Neural crest cell (in vitro differentiated cells): ENCODE data around the gene FBLN1. TPM values are rescaled to one million over a fixed set of nuclear protein-coding genes. Genes with fewer than 3 reads are reported as not detected.

Source experiments
- DNase-seq: peaks from one replicate; pipeline ENCODE4 v3.0.0; 2021; ENCODE audit warnings: low read depth, mixed read lengths, low spot score
- H3K27ac Mint-ChIP-seq: one replicate; pipeline ENCODE4 v1.8.0; 2021; ENCODE audit warnings: mild to moderate bottlenecking, mixed read lengths; ENCODE audit not compliant: unreplicated experiment
- H3K27me3 Mint-ChIP-seq: 2 replicates; pipeline ENCODE4 v1.8.0; 2021; ENCODE audit warnings: low read depth, mild to moderate bottlenecking, mixed read lengths
- H3K36me3 Mint-ChIP-seq: 2 replicates; pipeline ENCODE4 v1.8.0; 2021; ENCODE audit warnings: low read depth, mild to moderate bottlenecking, mixed read lengths
- H3K4me1 Mint-ChIP-seq: 2 replicates; pipeline ENCODE4 v1.8.0; 2021; ENCODE audit warnings: mixed read lengths
- H3K4me3 Mint-ChIP-seq: one replicate; pipeline ENCODE4 v1.8.0; 2021; ENCODE audit warnings: mild to moderate bottlenecking, mixed read lengths
- H3K9me3 Mint-ChIP-seq: 2 replicates; pipeline ENCODE4 v1.8.0; 2021; ENCODE audit warnings: mixed read lengths
- total RNA-seq: library from RNA; stranded (reverse); gene quantifications from 2 replicates; pipeline ENCODE4 v1.2.1, GENCODE V29; 2021
- TF ChIP-seq, protein P1 (sequence below): fragments of 200-600 bp; sonication (generic); conservative IDR thresholded peaks from 2 replicates; pipeline ENCODE4 v1.5.0; 2021; ENCODE audit warnings: antibody characterized with exemption, mild to moderate bottlenecking

Gene FBLN1
- total RNA-seq, 1 donor from 2014 or later: 163 TPM

DNA sequence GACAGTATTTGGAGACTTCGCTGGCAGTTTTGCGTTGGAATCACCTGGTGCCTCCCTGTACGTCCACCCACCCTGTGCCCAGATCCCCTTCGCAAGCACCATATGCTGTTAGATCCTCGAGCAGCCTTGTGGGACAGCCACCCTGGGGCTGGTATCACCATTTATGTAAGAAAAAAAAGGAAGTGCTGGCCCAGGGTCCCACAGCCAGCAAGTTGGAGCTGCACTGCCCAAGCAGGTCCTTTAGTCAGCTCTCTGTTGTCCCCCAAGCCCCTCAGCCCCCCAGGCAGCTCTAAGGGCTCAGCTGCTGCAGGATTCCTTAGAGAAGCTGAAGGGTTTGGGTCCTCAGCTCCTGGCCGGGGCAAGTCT lies 80.3 kb downstream of the FBLN1 start:
- Mint-ChIP-seq H3K4me3 (no peak overlapping the region), H3K27me3 (no peaks in the 10 kb centered on the region), H3K4me1 (peaks cover 11% of the 10 kb centered on the region), H3K36me3 (no peaks in the 10 kb centered on the region), H3K27ac (no peak overlapping the region), H3K9me3 (no peaks in the 10 kb centered on the region)
- DNase-seq: no peak
- TF ChIP-seq, protein P1, sequence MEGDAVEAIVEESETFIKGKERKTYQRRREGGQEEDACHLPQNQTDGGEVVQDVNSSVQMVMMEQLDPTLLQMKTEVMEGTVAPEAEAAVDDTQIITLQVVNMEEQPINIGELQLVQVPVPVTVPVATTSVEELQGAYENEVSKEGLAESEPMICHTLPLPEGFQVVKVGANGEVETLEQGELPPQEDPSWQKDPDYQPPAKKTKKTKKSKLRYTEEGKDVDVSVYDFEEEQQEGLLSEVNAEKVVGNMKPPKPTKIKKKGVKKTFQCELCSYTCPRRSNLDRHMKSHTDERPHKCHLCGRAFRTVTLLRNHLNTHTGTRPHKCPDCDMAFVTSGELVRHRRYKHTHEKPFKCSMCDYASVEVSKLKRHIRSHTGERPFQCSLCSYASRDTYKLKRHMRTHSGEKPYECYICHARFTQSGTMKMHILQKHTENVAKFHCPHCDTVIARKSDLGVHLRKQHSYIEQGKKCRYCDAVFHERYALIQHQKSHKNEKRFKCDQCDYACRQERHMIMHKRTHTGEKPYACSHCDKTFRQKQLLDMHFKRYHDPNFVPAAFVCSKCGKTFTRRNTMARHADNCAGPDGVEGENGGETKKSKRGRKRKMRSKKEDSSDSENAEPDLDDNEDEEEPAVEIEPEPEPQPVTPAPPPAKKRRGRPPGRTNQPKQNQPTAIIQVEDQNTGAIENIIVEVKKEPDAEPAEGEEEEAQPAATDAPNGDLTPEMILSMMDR: no peak

DNA sequence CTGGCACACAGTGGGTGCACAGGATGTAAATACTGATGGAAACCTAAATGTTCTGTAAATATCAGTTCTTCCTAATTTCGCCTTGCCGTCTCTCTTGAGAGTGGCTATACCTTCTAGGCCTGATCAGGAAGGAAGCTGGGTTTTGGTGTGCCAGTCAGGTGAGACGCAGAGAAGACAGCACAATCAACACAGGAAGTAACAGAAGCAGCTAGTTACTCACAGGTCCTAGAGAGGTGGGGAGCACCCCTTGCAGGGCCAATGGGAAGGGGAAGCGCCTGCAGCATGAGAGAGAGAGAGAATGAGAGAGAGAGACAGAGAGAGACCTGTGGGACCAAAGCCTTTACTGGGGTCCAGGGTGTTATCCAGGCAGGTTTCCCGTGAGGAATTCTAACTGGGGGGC lies 80.8 kb downstream of the FBLN1 start:
- Mint-ChIP-seq H3K4me3 (no peak overlapping the region), H3K4me1 (peaks cover 16% of the 10 kb centered on the region), H3K27ac (no peak overlapping the region), H3K27me3 (no peaks in the 10 kb centered on the region), H3K9me3 (no peaks in the 10 kb centered on the region), H3K36me3 (no peaks in the 10 kb centered on the region)
- TF ChIP-seq, protein P1: no peak
- DNase-seq: no peak

DNA sequence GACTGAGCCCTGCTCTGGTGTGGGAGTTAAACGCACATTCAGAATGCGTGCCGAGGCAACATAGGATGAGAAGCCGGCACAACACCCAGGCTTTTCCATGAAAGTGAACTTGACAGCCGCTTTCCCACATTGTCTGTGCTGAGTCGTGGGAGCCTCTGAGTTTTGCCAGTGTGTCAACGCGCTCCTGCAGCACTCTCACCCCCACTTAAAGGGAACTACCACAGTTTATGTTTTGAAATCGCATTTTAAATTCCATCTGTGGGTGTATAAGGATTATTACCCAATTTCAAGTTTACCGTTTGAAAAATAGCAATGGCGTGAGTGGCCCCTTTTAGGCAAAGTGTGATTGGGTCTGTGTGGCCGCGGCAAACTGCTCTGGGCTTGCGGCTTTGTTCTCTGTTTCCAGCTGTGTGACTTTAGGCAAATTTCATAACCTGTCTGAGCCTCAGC lies 81.5 kb downstream of the FBLN1 start:
- TF ChIP-seq, protein P1: no peak
- Mint-ChIP-seq H3K4me1 (peaks cover 17% of the 10 kb centered on the region), H3K27ac (no peak overlapping the region), H3K27me3 (no peaks in the 10 kb centered on the region), H3K4me3 (no peak overlapping the region), H3K36me3 (no peaks in the 10 kb centered on the region), H3K9me3 (no peaks in the 10 kb centered on the region)
- DNase-seq: no peak

DNA sequence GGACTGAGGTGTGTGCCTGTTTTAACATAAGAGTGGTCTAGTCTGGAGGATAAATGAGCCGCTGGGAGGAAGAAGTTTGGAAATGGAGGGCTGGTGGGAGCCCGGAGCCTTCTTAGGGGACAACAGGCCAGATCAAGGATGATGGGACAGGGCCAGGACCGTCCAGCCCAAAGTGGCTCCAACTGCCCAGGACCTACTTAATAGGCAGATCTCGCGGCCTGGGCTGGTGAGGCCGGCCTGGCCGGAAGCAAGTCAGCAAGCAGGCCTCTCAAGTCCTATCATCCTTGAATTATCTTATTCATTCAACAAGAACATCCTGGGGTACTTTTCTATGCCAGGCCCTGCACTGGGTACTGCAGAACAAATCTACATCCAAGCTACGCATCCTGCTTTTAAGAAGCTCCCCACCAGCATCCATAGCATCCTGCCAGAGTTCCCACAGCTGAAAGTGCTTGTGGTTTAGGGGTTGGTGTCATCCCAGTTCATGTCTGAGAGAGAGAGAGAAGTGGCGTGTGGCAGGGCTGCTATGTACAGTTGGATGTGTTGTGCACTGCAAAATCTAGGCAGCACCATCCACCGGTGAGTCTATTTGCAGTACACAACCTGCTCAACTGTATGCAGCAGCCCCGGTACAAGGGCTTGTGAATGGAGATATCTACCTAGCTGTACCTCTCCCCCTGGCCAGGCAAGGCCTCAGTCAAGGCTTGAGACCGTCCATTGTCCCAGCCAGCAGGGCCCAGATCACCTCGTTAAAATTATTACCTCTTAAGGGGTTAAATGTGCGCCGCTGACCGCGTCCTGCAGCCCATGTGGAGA lies 82.1 kb downstream of the FBLN1 start:
- Mint-ChIP-seq H3K27ac (no peak overlapping the region), H3K4me1 (peaks cover 17% of the 10 kb centered on the region)

DNA sequence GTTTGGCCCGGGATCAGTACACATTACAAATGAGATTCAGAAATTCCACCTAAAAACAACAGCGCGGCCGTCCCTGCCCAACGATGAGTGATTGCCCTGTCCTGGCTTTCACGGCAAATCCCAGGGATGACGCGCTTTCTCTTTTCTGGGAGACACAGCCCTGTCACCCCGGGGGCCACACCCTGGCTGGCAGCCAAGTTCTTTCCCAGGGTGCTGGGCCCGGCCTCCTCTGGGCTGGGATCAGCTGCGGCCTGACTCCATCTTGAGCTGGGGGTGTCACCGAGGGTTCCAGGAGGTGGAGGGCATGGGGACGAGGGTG lies 82.7 kb downstream of the FBLN1 start:
- Mint-ChIP-seq H3K9me3 (no peaks in the 10 kb centered on the region), H3K27ac (no peak overlapping the region), H3K4me3 (no peak overlapping the region), H3K36me3 (no peaks in the 10 kb centered on the region), H3K4me1 (peaks cover 17% of the 10 kb centered on the region), H3K27me3 (no peaks in the 10 kb centered on the region)
- DNase-seq: no peak
- TF ChIP-seq, protein P1: no peak

More for the DNA sequence above, 82.1 kb downstream of the FBLN1 start:
- Mint-ChIP-seq H3K27me3 (no peaks in the 10 kb centered on the region), H3K36me3 (no peaks in the 10 kb centered on the region), H3K9me3 (no peaks in the 10 kb centered on the region), H3K4me3 (no peak overlapping the region)
- DNase-seq: no peak
- TF ChIP-seq, protein P1: no peak
